ENCODE data around the gene GTF2IRD1. TPM values are rescaled to one million over a fixed set of nuclear protein-coding genes. Genes with fewer than 3 reads are reported as not detected.
A peak's percentile ranks its signal among the peaks of the same experiment; 100 is the strongest.
"Not testable (repeated sequence)": the region's sequence is repeated elsewhere in the genome, so short reads cannot be mapped to it uniquely, and the experiment has no call there.

The GTF2IRD1 gene
- total RNA-seq, 1 donor = 6.4 TPM

- no peak overlapping the region for H3K4me3 ChIP-seq (ENCODE audit: low read depth, low read length)
- no peak for TF ChIP-seq CTCF (IDR thresholded peaks at IDR 0.05; ENCODE audit: insufficient read depth, low read length)
- peak; percentile 92 for DNase-seq (ENCODE audit: low read depth)
Observed at GRCh38 chr7:74482629-74483401, 29.1 kb downstream of the GTF2IRD1 start.

GRCh38 chr7:74483402-74484336 lies 30.0 kb downstream of the GTF2IRD1 start:
- DNase-seq (ENCODE audit: low read depth) = peak; percentile 40
- TF ChIP-seq CTCF (IDR thresholded peaks at IDR 0.05; ENCODE audit: insufficient read depth, low read length) = no peak
- H3K4me3 ChIP-seq (ENCODE audit: low read depth, low read length) = no peak overlapping the region

- no peak for TF ChIP-seq CTCF (IDR thresholded peaks at IDR 0.05; ENCODE audit: insufficient read depth, low read length)
- H3K4me3 ChIP-seq (ENCODE audit: low read depth, low read length) = no peak overlapping the region
- DNase-seq (ENCODE audit: low read depth) = no peak
Observed at GRCh38 chr7:74485611-74486010, 31.9 kb downstream of the GTF2IRD1 start.

GRCh38 chr7:74488518-74489030 lies 34.9 kb downstream of the GTF2IRD1 start:
- DNase-seq (ENCODE audit: low read depth); H3K4me3 ChIP-seq (ENCODE audit: low read depth, low read length): not testable (repeated sequence)

GRCh38 chr7:74489997-74490945 lies 36.6 kb downstream of the GTF2IRD1 start:
- no peak for TF ChIP-seq CTCF (IDR thresholded peaks at IDR 0.05; ENCODE audit: insufficient read depth, low read length)
- H3K4me3 ChIP-seq (ENCODE audit: low read depth, low read length) = no peak overlapping the region
- DNase-seq (ENCODE audit: low read depth) = no peak

GRCh38 chr7:74491490-74491889 lies 37.8 kb downstream of the GTF2IRD1 start:
- not testable (repeated sequence) for H3K4me3 ChIP-seq (ENCODE audit: low read depth, low read length); DNase-seq (ENCODE audit: low read depth)

- DNase-seq (ENCODE audit: low read depth) = no peak
- no peak for TF ChIP-seq CTCF (IDR thresholded peaks at IDR 0.05; ENCODE audit: insufficient read depth, low read length)
- no peak overlapping the region for H3K4me3 ChIP-seq (ENCODE audit: low read depth, low read length)
Observed at GRCh38 chr7:74493295-74493694, 39.6 kb downstream of the GTF2IRD1 start.
